OCI-LY3 (cell line): ENCODE results near the gene BEST3.

Experiments
- CTCF ChIP-seq: fragments of 200-600, 300-600 bp; sonication (generic); IDR thresholded peaks from 2 replicates; pipeline ENCODE4 v1.5.1; 2014; ENCODE audit warnings: antibody characterized with exemption, low read length, low read depth
- EZH2phosphoT487 ChIP-seq: fragments of 200-600 bp; shearing (Covaris generic); IDR thresholded peaks from 2 replicates; pipeline ENCODE4 v1.6.1; 2018; ENCODE audit warnings: antibody characterized with exemption, mixed run types, low read depth

- TF ChIP-seq EZH2phosphoT487 (no peak), CTCF (no peak)
These were observed 15.4 kb upstream of the BEST3 start for GRCh38 chr12:69714542-69714941.
